WTC11 (cell line): Measurements from ENCODE around the gene PROSER3.

ENCODE experiments used
- GRHL2 ChIP-seq: fragments of 250-450 bp; sonication (Bioruptor Pico); IDR thresholded peaks from 2 replicates; pipeline ENCODE4 v1.8.0; 2022; ENCODE audit warnings: mild to moderate bottlenecking, moderate library complexity; ENCODE audit not compliant: insufficient replicate concordance, severe bottlenecking
- MLX ChIP-seq: sonication (generic); formaldehyde crosslinking; IDR thresholded peaks from 2 replicates; pipeline ENCODE4 v1.8.1; 2023; ENCODE audit warnings: mild to moderate bottlenecking, missing genetic modification reagents, moderate library complexity
- TEAD4 ChIP-seq: sonication (generic); formaldehyde crosslinking; IDR thresholded peaks from 2 replicates; pipeline ENCODE4 v1.8.0; 2022; ENCODE audit warnings: mild to moderate bottlenecking, missing genetic modification reagents
- ZNF423 ChIP-seq: fragments of 250-450 bp; sonication (Bioruptor Pico); IDR thresholded peaks from 2 replicates; pipeline ENCODE4 v2.1.2; 2022; ENCODE audit warnings: mild to moderate bottlenecking, moderate library complexity
- TF ChIP-seq, protein P1 (sequence below): fragments of 200-600 bp; IDR thresholded peaks from 2 replicates; pipeline ENCODE4 v1.8.0; 2022; ENCODE audit warnings: antibody characterized with exemption
- TF ChIP-seq, protein P2 (sequence below): sonication (generic); formaldehyde crosslinking; IDR thresholded peaks from 2 replicates; pipeline ENCODE4 v1.8.1; 2022; ENCODE audit warnings: missing genetic modification reagents, borderline replicate concordance

DNA sequence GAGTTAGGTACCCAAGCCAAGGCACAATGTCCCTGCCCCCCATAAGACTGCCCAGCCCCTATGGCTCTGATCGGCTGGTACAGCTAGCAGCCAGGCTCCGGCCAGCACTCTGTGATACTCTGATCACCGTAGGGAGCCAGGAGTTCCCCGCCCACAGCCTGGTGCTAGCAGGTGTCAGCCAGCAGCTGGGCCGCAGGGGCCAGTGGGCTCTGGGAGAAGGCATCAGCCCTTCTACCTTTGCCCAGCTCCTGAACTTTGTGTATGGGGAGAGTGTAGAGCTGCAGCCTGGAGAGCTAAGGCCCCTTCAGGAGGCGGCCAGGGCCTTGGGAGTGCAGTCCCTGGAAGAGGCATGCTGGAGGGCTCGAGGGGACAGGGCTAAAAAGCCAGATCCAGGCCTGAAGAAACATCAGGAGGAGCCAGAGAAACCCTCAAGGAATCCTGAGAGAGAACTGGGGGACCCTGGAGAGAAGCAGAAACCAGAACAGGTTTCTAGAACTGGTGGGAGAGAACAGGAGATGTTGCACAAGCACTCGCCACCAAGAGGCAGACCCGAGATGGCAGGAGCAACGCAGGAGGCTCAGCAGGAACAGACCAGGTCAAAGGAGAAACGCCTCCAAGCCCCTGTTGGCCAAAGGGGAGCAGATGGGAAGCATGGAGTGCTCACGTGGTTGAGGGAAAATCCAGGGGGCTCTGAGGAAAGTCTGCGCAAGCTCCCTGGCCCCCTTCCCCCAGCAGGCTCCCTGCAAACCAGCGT lies 43.2 kb upstream of the PROSER3 start:
- TF ChIP-seq, protein P1, sequence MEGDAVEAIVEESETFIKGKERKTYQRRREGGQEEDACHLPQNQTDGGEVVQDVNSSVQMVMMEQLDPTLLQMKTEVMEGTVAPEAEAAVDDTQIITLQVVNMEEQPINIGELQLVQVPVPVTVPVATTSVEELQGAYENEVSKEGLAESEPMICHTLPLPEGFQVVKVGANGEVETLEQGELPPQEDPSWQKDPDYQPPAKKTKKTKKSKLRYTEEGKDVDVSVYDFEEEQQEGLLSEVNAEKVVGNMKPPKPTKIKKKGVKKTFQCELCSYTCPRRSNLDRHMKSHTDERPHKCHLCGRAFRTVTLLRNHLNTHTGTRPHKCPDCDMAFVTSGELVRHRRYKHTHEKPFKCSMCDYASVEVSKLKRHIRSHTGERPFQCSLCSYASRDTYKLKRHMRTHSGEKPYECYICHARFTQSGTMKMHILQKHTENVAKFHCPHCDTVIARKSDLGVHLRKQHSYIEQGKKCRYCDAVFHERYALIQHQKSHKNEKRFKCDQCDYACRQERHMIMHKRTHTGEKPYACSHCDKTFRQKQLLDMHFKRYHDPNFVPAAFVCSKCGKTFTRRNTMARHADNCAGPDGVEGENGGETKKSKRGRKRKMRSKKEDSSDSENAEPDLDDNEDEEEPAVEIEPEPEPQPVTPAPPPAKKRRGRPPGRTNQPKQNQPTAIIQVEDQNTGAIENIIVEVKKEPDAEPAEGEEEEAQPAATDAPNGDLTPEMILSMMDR: no peak
- TF ChIP-seq TEAD4: no peak
- TF ChIP-seq, protein P2, sequence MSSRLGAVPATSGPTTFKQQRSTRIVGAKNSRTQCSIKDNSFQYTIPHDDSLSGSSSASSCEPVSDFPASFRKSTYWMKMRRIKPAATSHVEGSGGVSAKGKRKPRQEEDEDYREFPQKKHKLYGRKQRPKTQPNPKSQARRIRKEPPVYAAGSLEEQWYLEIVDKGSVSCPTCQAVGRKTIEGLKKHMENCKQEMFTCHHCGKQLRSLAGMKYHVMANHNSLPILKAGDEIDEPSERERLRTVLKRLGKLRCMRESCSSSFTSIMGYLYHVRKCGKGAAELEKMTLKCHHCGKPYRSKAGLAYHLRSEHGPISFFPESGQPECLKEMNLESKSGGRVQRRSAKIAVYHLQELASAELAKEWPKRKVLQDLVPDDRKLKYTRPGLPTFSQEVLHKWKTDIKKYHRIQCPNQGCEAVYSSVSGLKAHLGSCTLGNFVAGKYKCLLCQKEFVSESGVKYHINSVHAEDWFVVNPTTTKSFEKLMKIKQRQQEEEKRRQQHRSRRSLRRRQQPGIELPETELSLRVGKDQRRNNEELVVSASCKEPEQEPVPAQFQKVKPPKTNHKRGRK (CRISPR knock-in tag): no peak
- no peak for TF ChIP-seq GRHL2 (CRISPR knock-in tag)
- TF ChIP-seq MLX (CRISPR knock-in tag): no peak
- no peak for TF ChIP-seq ZNF423
